DOHH2 (cell line): ENCODE data around the gene DIS3L2.
"Not testable (repeated sequence)": the region's sequence is repeated elsewhere in the genome, so short reads cannot be mapped to it uniquely, and the experiment has no call there.

Source experiments
- CTCF ChIP-seq: fragments of 200-600 bp; sonication (generic); IDR thresholded peaks from one replicate; pipeline ENCODE4 v1.5.1; 2014; ENCODE audit warnings: antibody characterized with exemption, mild to moderate bottlenecking, low read depth, low read length; ENCODE audit not compliant: poor library complexity, severe bottlenecking
- EZH2phosphoT487 ChIP-seq: fragments of 200-600 bp; sonication (generic); IDR thresholded peaks from 2 replicates; pipeline ENCODE4 v1.6.1; 2017; ENCODE audit warnings: borderline replicate concordance, mild to moderate bottlenecking, antibody characterized with exemption, low read length, moderate library complexity, mixed read lengths

GRCh38 chr2:232363064-232363783 lies 401.7 kb downstream of the DIS3L2 start:
- not testable (repeated sequence) for TF ChIP-seq CTCF, EZH2phosphoT487
